NCI-H82 treated with DMSO at 0.1 percent for 48 hours (cell line): ENCODE results near the gene SPATA32.
"Not testable (repeated sequence)": the region's sequence is repeated elsewhere in the genome, so short reads cannot be mapped to it uniquely, and the experiment has no call there.

Source experiments
- DNase-seq: peaks from one replicate; lab custom pipeline; 2025; ENCODE audit not compliant: unreplicated experiment; lab: John Stamatoyannopoulos, UW

The SPATA32 gene, protein sequence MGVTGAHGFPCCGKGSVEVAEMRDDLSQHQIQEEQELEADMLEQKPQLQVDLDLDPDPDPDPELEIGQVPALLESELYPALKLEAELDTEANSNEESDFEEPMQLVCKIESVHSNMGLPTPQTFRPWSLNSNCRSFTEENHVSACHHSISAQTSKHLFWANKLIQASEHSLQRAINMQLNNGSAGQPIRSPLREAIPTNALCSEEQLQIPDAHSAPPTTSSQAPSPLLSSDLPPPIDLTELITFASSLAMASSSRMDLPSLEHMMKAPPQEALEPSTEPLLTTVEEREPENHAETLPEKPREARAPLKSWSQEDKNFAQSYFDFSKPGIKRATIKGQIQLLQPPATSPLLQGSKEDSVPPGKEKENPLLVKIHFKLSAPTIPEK

GRCh38 chr17:45261577-45262515 lies at the start of gene SPATA32:
Gene SPATA32, minus strand, starts transcription at chr17:45262094. Its CDS starts 78 bp downstream, at chr17:45262016.
- DNase-seq: no peak

GRCh38 chr17:45311401-45311759 lies 49.5 kb upstream of the SPATA32 start:
- no peak for DNase-seq

- no peak for DNase-seq
These were observed 48.8 kb upstream of the SPATA32 start for GRCh38 chr17:45310380-45311324.

GRCh38 chr17:45309400-45309799 lies 47.5 kb upstream of the SPATA32 start:
- DNase-seq: no peak

DNA sequence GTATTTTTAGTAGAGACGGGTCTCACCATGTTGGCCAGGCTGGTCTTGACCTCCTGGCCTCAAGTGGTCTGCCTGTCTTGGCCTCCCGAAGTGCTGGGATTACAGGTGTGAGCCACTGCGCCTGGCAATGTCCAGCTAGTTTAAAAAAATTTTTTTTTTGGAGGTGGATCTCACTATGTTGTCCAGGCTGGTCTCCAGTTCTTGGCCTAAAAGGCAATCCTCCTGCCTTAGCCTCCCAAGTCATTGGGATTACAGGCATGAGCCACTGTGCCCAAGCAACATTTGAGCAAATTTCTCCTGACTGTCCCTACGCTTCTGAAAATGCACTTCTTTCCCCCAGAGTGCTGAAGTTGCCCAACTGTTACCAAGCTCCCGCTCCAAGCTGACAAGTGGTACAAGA lies 46.9 kb upstream of the SPATA32 start:
- no peak for DNase-seq

- DNase-seq: no peak
These were observed 46.1 kb upstream of the SPATA32 start for GRCh38 chr17:45308016-45308365.

GRCh38 chr17:45307290-45308015 lies 45.6 kb upstream of the SPATA32 start:
- DNase-seq: no peak

DNA sequence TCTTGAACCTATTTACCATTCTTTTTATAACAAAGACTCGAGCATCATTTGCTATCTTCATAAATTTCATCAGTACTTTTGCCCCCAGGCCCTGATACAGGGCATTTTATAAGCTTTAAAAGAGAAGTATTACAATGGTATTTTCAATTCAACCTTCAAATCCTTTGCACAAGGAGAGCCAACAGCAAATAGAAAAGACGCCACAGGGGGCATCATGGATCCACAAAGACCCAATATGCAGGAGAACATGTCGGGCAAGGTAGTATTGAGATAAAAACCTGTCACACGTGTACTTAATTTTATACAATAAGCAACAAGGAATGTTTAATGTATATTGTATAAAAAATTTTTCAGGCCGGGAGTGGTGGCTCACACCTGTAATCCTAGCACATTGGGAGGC lies 44.7 kb upstream of the SPATA32 start:
- no peak for DNase-seq

DNA sequence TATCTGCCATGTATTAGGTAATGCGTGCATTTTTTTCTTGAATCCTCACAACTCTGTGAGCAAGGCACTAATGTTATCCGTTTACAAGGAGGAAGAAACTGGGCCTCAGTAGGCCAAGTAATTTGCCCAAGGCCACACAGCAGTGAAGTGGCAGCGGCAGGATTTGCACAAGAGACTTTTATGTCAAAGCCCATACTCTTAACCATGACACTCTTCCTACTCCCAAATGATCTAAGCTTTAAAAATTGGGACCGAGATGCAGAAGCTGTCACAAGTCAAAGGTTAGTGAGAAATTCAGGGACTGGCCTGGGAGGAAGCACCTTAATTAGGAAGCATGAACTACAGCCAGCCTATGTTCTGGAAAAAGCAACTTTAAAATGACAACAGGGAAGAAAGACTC lies 44.2 kb upstream of the SPATA32 start:
- DNase-seq: no peak

DNA sequence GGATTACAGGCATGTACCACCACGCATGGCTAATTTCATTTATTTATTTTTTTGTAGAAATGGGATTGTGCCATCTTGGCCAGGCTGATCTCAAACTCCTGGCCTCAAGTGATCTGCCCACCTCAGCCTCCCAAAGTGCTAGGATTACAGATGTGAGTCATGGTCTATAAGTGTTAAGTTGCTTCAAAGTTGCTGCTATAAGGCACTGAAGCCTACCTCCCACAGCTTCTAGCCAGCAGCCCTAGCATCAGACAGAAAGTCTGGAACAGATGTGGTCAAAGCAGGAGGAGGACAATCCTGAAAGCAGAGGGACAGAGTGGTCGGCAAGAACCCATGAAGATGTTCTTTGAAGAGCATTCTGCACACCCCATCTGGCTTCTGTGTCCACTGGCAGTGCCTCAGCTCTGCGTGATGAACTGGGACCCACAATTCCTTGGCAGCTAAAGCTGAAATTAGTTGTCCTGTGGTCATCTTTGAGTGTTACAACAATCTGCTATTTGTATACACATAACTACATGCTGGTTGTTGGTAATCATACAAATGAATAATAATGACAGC lies 43.7 kb upstream of the SPATA32 start:
- no peak for DNase-seq

DNA sequence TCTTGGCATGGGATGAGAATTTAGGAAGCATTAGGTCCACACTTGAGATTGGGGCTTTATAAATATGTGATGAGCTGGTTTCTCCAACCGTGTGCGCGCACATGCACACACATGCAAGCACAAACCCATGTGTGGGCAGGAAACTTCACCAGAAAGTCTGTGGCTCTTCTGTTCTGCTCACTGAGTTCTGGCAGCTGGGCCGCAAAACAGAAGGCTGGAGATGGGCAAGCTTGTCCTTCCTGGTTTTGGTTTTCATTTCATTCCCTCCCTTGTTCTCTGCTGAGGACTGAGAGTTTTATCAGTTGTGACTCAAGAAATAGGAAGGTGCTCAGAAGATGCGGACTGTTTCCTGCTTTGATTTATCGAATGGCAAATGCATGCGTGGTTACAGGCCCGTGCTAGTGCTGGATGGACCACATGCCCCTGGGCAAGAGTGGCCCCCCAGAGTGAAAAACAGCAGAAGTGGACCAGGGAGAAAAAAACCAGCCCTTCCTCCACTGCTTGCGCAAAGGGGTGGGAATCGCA lies 40.8 kb upstream of the SPATA32 start:
- no peak for DNase-seq

GRCh38 chr17:45302220-45302619 lies 40.3 kb upstream of the SPATA32 start:
- not testable (repeated sequence) for DNase-seq

DNA sequence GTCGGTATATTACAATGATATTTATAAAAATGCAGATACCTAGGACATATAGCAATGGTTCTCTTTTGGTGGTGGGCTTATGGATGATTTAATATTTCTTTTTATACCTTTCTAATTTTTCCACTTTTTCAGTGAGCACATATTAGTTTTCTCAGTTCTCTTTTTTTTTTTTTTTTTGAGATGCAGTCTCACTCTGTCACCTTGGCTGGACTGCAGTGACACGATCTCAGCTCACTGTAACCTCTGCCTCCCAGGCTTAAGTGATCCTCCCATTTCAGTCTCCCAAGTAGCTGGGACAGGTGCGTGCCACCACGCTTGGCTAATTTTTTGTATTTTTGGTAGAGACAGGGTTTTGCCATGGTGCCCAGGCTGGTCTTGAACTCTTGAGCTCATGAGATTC lies 39.8 kb upstream of the SPATA32 start:
- DNase-seq: no peak

DNA sequence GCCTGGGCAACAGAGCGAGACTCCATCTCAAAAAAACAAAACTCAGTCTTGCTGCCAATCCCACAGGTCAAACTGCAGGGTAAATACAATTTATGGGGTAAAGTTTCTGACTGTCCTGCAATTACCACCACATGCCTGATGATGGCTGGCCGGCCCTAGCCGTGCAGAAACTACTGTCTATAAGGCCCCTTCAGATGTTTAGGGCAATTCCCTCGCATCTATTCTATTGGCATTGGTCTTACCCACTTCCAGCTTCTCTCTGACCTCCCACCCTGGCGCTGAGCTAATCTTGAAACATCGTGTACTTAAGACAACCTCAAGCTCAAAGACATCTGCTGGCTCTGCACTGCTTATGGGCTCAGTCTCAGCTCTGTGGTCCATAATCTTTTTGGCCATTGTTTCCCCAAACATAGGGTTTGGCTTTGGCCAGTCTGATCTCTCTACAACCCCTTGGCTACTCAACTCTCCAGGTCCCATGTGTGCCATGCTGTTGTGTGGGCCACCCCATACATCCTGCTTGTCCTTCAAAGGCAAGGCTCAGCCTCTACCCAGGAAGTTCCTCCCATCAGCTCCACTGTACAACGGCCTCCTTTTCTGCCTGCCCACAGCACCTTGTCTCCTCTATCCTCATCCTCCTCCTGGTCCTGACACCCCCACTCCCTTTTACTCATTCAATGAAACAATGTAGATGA lies 38.3 kb upstream of the SPATA32 start:
- DNase-seq: peak; percentile 67

DNA sequence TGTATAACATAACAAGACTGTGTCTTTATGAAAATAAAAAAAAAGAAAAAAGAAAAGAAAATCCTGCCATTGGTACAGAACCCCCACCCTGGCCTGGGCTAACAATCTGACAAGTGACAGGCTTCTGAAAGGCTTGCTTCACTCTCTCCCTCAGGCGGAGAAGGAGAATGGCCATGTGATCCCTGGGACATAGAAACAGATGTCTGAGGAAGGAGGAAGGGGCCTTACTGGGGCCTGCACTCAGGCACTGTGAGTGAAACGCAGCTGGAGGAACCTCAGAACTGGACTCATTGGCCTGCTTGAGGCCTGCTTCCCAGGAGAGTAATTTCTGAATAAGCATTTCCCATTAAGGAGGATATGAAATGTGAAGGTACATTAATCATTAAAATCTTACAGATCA lies 37.5 kb upstream of the SPATA32 start:
- peak; percentile 74 for DNase-seq

DNA sequence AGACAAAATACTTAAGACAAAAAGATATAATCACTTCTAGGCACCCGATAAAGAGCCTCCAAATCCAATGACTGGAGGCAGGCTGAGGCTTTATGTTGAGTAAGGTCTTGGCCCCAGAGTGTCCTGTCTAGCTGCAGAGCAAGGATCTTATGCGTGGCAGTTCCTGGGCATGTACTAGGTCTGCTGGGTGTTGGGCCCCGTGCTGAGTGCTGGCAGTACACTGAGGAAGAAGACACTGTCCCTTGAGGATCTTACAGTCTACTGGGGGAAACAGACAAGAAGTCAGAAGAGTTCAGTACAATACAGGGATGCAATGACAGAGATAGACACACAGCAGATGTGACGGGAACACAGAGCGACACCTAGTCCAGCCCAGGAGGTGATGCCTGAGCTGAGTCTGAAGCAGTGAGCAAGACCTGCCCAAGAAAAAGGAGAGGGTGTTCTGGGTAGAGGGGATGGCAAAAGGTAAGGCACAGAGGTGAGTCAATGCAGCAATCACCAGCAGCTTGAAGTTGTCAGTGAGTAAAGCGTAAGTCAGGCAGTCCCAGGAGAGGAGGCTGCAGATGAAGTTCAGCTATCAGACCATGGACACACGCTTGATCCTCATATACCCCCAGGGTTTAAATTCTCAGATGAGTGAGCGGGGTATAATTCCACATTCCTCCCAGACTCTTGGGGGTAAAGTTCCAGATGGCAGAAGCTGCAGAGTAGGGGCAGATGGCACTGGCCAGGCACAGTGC lies 36.8 kb upstream of the SPATA32 start:
- DNase-seq: peak; percentile 82

DNA sequence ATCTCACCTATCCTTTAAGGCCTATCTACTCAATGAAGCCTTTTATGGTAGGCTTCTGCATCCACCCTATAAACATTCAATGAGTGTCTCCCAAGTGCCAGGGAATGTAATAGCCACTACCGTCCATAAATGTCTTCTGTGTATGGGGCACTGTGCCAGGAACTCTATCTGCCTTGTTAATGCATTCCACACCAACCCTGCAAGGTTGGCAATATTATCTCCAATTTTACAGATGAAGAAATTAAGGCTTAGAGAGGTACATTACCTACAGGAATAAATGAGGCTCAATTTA lies 34.9 kb upstream of the SPATA32 start:
- no peak for DNase-seq

DNA sequence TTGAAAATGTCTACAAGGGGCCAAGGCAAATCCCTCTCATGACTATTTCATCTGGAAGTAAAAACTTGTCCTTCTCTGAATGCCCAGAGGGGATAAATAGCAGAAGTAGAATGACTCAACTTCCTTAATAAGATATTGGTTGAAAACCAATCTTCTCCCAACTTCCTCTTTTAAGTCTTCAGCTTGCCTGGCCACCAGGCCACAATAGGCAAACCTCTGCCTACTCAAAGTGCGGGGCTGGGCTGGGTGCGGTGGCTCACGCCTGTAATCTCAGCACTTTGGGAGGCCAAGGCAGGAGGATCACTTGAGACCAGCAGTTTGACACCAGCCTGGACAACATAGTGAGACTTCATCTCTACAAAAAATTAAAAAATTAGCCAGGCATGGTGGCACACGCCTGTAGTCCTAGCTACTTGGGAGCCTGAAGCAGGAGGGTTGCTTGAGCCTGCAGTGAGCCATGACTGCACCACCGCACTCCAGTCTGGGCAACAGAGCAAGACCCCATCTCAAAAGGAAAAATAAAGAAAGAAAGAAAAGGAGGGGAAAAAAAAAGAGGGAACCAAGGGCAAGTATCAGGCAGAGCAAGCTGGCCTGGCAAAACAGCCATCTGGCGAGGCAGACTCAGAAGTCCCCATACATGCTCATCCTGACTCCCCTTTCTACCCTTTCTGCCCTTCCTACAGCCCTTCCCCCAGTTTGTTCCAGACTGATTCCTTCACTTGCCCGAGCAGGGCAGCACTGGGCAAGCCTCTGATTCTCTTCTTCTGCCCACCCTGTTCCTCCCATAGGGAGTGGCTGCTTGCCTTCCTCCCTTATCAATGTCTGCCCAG lies 34.3 kb upstream of the SPATA32 start:
- DNase-seq: no peak
